Gastrocnemius medialis (tissue), 4 donors: ENCODE data around the gene HOXC6. TPM values are rescaled to one million over a fixed set of nuclear protein-coding genes. Genes with fewer than 3 reads are reported as not detected.

Experiments
- ATAC-seq, 2 donors: fragments of 150-250 bp; one replicate each; pipeline ENCODE4 v1.9.1; 2016
- DNase-seq, 2 donors: peaks; one replicate each; pipeline ENCODE4 v3.0.0-alpha.2; 2019
- H3K27ac ChIP-seq, 4 donors: fragments of 200-600 bp; sonication (generic); 1 replicate in 1 of 4; 2 replicates in 3 of 4; pipeline ENCODE4 v1.5.1; 2016 to 2018; ENCODE audit warnings: mild to moderate bottlenecking in 2 of 4, moderate library complexity in 1 of 4
- H3K27me3 ChIP-seq, 3 donors: fragments of 200-600 bp; sonication (generic) in 2 of 3; 1 replicate in 1 of 3; 2 replicates in 2 of 3; pipeline versions ENCODE4 v1.5.1 to v1.6.0; 2016 to 2019; ENCODE audit warnings: mild to moderate bottlenecking in 1 of 3, moderate library complexity in 1 of 3
- H3K36me3 ChIP-seq, 2 donors: fragments of 200-600 bp; sonication (generic) in 1 of 2; one replicate each; pipeline ENCODE4 v1.5.1; 2017 to 2018
- H3K4me1 ChIP-seq, 2 donors: fragments of 200-600 bp; sonication (generic) in 1 of 2; one replicate each; pipeline ENCODE4 v1.5.1; 2016 to 2017; ENCODE audit warnings: mild to moderate bottlenecking in 2 of 2
- H3K4me3 ChIP-seq, 4 donors: fragments of 200-600 bp; sonication (generic) in 3 of 4; 1 replicate in 1 of 4; 2 replicates in 3 of 4; pipeline ENCODE4 v1.5.1; 2016 to 2019; ENCODE audit warnings: mild to moderate bottlenecking in 2 of 4
- H3K9me3 ChIP-seq, 3 donors: fragments of 200-600 bp; sonication (generic) in 2 of 3; 1 replicate in 1 of 3; 2 replicates in 2 of 3; pipeline ENCODE4 v1.5.1; 2016 to 2019
- CTCF ChIP-seq, 5 experiments: fragments of 450-650 bp in 3 of 5; fragments of 200-600 bp in 2 of 5; sonication (generic) in 2 of 5; IDR thresholded peaks in 4 of 5; conservative IDR thresholded peaks in 1 of 5; 1 replicate in 4 of 5; 2 replicates in 1 of 5; pipeline ENCODE4 v1.5.1; 2016 to 2019; ENCODE audit warnings: antibody characterized with exemption in 5 of 5, mild to moderate bottlenecking in 3 of 5, moderate library complexity in 3 of 5
- POLR2A ChIP-seq, 2 donors: fragments of 450-650 bp; IDR thresholded peaks; one replicate each; pipeline ENCODE4 v1.6.1; 2017; ENCODE audit warnings: antibody characterized with exemption in 2 of 2, mild to moderate bottlenecking in 2 of 2, moderate library complexity in 2 of 2
- in situ Hi-C, 4 donors: fragments of 200-750 bp; cut with MboI; loops; one replicate each; pipeline versions ENCODE4 v1.15.0 to v1.8.0; 2017; ENCODE audit warnings: low sequenced_read_pairs in 4 of 4
- intact Hi-C: fragments of 100-400 bp; cut with DNase I; formaldehyde crosslinking; loops from one replicate; pipeline ENCODE4 v1.15.1; 2023; ENCODE audit warnings: low total_unique reads
- total RNA-seq, 4 donors: library from RNA; depleted of rRNA; stranded (reverse); fragments of >200 nt; gene quantifications; one replicate each; pipeline versions ENCODE4 v1.1.0 to v1.2.3, GENCODE V29; 2016

Gene HOXC6
- total RNA-seq, 4 donors from 2014 or later = 1.0 to 4.7 (median 3.8) TPM

- no peak for TF ChIP-seq POLR2A (IDR thresholded peaks at IDR 0.05)
- no peak for TF ChIP-seq CTCF (IDR thresholded peaks at IDR 0.05 in 4 of 5, conservative IDR thresholded peaks at IDR 0.05 in 1 of 5)
- H3K27ac ChIP-seq = peak overlapping the region; percentile 94 to 100 (median 98)
- H3K36me3 ChIP-seq = no peaks in the 10 kb centered on the region
- intact Hi-C loops (no loop called here), in situ Hi-C loops (loop anchor here in 1 of 4 donors (5.0 kb wide), 1 partner anchor 162 kb away; no protein-coding TSS in a partner anchor)
- DNase-seq = no peak
- no peak for ATAC-seq
- H3K9me3 ChIP-seq = no peaks in the 10 kb centered on the region
- peak overlapping the region; percentile 45 to 62 (median 60) for H3K4me3 ChIP-seq
- no peaks in the 10 kb centered on the region for H3K27me3 ChIP-seq
- H3K4me1 ChIP-seq = peaks cover 30 to 43% of the 10 kb centered on the region in 2 donors
These were observed 2.2 kb downstream of the HOXC6 start for GRCh38 chr12:54030442-54030801.

GRCh38 chr12:54030889-54031471, 2.7 kb downstream of the HOXC6 start:
- peak in 1 of 2 donors; percentile 35 for DNase-seq
- in situ Hi-C loops (loop anchor here in 1 of 4 donors (5.0 kb wide), 1 partner anchor 161 kb away; no protein-coding TSS in a partner anchor), intact Hi-C loops (no loop called here)
- H3K27ac ChIP-seq = peak overlapping the region; percentile 94 to 100 (median 98)
- H3K27me3 ChIP-seq = no peaks in the 10 kb centered on the region
- no peaks in the 10 kb centered on the region for H3K9me3 ChIP-seq
- TF ChIP-seq CTCF (IDR thresholded peaks at IDR 0.05 in 4 of 5, conservative IDR thresholded peaks at IDR 0.05 in 1 of 5) = no peak
- TF ChIP-seq POLR2A (IDR thresholded peaks at IDR 0.05) = peak in 1 of 2 donors; percentile 7
- ATAC-seq = no peak
- H3K4me1 ChIP-seq = peaks cover 25 to 38% of the 10 kb centered on the region in 2 donors
- no peaks in the 10 kb centered on the region for H3K36me3 ChIP-seq
- peak overlapping the region; percentile 42 to 62 (median 53) for H3K4me3 ChIP-seq

GRCh38 chr12:54031480-54031879, 3.2 kb downstream of the HOXC6 start:
- Histone ChIP-seq H3K27ac (peak overlapping the region; percentile 94 to 100 (median 98)), H3K27me3 (no peaks in the 10 kb centered on the region), H3K9me3 (no peaks in the 10 kb centered on the region), H3K4me1 (peaks cover 20 to 34% of the 10 kb centered on the region in 2 donors), H3K4me3 (peak overlapping the region in 3 of 4 donors; percentile 42 to 61 (median 45)), H3K36me3 (no peaks in the 10 kb centered on the region)
- intact Hi-C loops = no loop called here
- in situ Hi-C loops = loop anchor here in 1 of 4 donors (5.0 kb wide), 1 partner anchor 161 kb away; no protein-coding TSS in a partner anchor
- no peak for TF ChIP-seq POLR2A (IDR thresholded peaks at IDR 0.05)
- TF ChIP-seq CTCF (IDR thresholded peaks at IDR 0.05 in 4 of 5, conservative IDR thresholded peaks at IDR 0.05 in 1 of 5) = no peak
- peak in 1 of 2 donors; percentile 12 for DNase-seq
- no peak for ATAC-seq

GRCh38 chr12:54032086-54032619, 3.9 kb downstream of the HOXC6 start:
- ATAC-seq = no peak
- no peaks in the 10 kb centered on the region for H3K36me3 ChIP-seq
- no peak for DNase-seq
- H3K27ac ChIP-seq = peak overlapping the region; percentile 94 to 100 (median 98)
- no peaks in the 10 kb centered on the region for H3K9me3 ChIP-seq
- intact Hi-C loops = loop anchor here (1.0 kb wide), 1 partner anchor 159 kb away; no protein-coding TSS in a partner anchor
- no peaks in the 10 kb centered on the region for H3K27me3 ChIP-seq
- TF ChIP-seq CTCF (IDR thresholded peaks at IDR 0.05 in 4 of 5, conservative IDR thresholded peaks at IDR 0.05 in 1 of 5) (no peak), POLR2A (IDR thresholded peaks at IDR 0.05) (no peak)
- peaks cover 16 to 32% of the 10 kb centered on the region in 2 donors for H3K4me1 ChIP-seq
- in situ Hi-C loops = loop anchor here in 1 of 4 donors (5.0 kb wide), 1 partner anchor 160 kb away; no protein-coding TSS in a partner anchor
- H3K4me3 ChIP-seq = peak overlapping the region in 2 of 4 donors; percentile 65 to 71
